NCI-H226 (cell line): ENCODE results near the gene SYK.

Source experiments
- DNase-seq: peaks from one replicate; pipeline ENCODE4 v3.0.0-alpha.2; 2015

The SYK gene

DNA sequence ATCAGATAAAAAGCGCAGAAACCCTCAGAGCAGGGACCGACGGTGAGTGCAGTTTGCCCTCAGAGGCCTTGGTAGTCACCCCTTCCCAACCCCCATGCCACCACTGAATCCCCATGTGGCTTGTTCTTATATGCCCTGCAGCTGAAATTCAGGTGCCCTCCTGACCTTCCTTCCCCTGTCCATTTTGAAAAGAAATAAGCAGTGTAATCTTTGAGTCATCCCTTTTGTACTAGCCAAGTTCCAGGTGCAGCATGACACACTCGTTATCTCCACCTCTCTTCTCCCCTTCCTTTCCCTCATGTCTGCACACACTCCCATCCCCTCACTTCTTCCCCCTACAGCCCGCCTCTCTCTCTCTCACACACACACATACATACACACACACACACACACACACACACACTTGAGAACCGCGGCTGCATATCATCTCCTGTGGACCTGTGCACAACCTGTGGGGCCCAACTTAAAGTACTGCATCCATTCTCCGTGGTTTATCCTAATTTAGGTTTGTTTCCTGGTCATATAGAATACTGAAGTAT, 53.1 kb downstream of the SYK start:
- DNase-seq = peak; percentile 10

DNA sequence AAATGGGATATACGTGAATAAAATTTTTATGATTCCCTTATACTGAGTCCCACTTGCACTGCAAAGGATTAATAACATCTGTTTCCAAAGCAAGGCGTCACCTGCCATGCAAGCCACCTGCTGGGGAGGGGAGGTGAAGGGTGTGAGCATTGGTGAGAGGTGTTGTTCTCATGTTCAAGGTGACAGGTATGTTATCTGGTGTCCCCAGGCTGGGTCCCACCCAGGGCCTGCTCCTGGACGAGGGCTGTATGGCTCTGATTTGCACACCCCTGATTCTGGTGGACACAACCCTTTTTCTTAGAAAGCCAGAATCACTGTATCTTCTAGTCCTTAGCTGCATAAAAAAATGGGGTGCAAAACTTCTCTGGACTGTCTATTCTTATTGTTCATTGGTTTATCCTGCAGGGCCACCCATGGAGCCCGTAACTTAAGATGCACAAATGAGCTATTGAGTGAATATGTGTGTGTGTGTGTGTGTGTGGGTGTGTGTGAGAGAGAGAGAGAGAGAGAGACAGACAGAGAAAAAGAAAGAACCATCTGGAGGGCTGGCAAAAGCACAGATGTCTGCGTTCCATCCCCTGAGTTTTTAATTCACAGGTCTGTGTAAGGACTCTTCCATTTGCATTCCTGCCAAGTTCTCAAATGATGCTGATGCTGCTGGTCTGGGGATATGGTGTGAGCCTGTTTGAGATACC, 53.7 kb downstream of the SYK start:
- no peak for DNase-seq

DNA sequence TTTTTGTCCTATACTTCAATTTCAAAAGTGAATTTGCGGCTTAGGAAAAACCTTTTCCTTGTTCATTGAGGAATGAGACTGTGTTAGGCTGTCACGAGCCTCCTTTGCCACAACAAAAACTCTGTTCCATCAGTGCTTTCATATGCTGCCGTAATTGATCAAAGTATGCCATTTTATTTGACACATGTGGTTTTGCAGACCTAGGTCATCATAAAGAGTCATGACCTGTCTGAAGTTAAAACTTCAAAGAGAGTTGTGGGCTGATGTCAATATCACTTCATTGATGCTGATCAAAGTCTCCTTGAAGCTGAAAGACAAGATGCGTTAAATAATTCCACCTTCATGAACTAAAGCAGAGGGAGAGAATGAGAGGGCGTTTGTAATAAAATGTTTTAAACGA, 55.5 kb downstream of the SYK start:
- DNase-seq = no peak

DNA sequence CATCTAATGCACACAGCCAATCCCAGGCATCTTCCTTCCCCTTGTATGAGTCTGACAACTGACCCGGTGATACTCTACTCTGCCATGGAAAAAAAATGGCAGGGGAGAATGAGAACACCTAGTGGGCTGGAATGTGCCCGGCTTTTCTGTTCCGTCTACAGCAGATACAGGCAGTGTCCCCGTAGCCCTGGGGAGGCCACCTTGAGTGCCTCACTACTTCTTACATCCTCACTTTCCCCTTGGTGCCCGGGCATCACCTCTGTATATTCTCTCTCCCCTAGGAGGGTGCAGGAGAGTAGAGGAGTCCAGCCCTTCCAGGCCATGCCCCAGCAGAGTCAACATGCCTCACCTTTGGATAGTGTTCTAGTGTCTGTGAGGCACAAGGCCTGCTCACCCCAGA, 56.2 kb downstream of the SYK start:
- no peak for DNase-seq

DNA sequence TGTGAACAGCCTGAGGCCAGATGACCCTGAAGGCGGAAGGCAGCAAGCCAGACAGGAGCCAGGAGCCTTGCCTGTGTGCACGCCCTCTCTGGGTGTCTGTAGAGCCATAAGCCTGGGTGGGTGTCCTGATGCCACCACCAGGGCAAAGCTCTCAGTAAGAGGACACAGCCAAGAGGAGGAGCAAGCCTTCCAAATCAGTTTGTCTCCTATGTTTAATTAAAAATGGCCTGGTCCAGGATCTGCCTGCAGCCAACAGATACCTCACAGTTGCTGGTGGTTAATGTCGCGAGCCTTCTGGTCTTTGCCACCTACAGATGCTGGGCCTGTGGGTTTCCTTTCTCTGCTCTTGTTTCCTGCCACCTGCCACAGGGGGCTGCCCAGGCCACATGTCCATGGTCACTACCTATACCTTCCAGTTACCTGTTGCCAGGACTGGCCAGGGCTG, 56.9 kb downstream of the SYK start:
- no peak for DNase-seq

- DNase-seq = no peak
Measured at GRCh38 chr9:90860382-90860781, 58.8 kb downstream of the SYK start.

DNA sequence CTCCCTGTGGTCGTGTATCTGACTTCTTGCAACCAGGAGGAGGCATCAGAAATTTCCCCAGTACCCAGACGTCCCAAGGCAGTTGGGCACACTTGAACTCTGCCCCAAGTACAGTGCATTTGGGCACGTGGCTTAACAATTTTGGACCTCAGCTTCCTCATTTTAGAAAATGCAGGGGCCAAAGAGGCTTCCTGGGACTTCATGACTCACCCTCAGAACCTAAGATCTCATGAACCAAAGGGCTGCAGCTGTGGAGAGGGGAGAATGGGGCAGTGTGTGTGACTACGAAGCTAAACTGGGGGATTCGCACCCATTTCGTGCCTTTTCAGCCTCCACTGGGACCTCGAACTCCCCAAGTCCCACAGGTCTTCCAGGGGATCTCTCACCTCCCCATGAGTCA, 59.2 kb downstream of the SYK start:
- no peak for DNase-seq

- no peak for DNase-seq
Measured at GRCh38 chr9:90861380-90861779, 59.8 kb downstream of the SYK start.

DNA sequence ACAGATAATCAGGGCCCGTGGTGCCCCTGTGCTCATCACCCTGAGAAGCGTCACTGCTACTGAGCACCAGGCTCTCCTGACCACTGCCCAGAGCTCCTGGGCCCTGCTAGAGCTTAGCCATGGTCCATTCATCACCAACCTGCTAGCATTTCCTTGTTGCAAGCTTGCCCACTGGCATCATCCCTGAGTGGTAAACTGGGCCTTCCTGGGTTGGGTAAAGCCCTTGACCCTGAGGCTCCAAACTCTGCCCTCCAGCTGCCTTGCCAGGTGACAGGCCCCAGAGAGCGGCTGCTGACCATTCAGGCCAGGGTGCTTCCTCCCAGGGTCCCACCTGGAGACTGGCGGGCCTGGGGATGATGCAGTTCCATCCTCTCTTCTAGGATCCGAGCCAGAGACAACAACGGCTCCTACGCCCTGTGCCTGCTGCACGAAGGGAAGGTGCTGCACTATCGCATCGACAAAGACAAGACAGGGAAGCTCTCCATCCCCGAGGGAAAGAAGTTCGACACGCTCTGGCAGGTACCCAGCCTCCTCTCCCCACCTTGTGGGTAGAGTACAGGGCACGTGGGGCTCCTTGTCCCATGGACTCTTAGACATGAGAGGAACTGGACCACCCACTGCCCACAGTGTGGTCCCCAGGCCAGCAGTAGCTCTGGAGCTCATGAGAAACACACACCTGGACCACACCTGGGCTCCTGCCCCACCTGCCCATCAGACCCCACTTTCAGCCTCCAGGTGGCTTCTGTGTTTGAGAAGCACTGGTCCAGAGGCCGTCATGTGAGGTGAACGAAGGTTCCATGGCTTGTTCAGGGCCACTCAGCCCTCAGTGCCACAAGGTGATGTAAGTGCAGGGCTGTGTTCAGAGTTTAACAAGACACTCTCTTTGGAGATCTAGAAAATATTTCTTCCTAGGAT, 60.5 kb downstream of the SYK start:
- DNase-seq = no peak

- no peak for DNase-seq
Measured at GRCh38 chr9:90864779-90865178, 63.2 kb downstream of the SYK start.

DNA sequence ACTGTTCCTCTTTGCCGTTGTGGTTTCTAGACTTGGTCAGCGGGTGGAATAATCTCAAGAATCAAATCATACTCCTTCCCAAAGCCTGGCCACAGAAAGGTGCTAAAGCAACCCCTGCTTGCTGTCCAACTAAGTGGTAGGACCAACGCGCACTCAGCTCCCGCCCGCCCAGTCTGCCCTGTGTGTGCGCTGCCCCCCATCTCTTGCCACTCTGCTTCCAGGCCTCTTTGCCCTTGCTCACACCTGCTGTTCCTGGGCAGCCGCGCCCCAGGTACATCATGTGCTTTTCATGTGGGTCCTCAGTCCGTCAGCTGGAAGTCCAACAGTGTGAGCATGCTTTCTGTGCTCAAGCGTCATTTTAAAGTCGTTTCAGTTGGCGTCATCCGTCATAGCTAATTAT, 65.5 kb downstream of the SYK start:
- DNase-seq = no peak

DNA sequence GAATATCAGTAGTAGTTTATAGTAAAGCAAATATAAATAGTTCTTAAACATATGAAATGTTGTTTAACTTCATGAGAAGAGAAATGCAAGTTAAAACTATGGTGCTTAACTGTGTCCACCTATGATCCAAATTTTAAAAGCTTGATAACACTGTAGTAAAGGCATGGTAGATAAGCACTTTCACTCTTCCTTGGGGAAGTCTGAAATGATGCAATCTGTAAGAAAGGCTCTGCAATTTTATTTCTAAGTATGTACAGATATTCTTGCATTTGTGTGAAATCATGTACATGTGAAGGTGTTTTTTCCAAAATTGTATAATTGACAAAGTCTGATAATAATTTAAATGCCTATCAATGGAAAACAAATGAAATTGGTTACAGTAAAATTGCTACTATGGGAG, 66.9 kb downstream of the SYK start:
- peak; percentile 25 for DNase-seq

GRCh38 chr9:90869361-90869760, 67.7 kb downstream of the SYK start:
- no peak for DNase-seq

DNA sequence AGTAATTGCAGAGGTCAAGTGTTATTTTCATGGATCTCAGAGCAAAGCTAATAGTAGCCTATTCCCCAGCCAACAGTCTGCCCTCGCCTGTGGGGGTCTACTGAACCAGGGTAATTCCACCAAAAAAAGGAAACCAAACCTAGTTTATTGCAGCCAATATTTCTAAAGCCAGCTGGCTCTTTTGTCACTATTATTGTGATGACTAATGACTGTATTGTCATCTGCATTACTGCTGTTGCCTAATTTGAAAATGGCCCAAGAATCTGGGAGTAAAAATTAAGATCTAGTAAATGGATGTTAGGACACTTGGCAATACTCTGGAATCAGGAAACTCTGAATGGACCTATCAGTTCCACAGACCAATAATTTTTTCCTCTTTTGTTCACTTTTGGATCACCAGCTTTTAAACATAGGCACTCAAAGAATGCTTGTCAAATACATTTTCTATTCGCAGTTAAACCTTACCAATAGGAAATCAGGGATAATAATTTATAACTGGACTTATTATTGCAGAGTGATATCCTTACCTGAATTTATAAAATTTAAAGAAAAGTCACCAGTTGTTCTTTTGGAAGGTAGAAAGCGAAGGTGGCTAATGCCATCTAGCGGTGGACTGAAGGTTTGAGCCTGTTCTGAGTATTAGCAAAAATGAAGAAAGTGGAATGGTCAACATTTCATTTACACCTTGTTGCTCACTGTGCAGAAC, 69.2 kb downstream of the SYK start:
- no peak for DNase-seq

DNA sequence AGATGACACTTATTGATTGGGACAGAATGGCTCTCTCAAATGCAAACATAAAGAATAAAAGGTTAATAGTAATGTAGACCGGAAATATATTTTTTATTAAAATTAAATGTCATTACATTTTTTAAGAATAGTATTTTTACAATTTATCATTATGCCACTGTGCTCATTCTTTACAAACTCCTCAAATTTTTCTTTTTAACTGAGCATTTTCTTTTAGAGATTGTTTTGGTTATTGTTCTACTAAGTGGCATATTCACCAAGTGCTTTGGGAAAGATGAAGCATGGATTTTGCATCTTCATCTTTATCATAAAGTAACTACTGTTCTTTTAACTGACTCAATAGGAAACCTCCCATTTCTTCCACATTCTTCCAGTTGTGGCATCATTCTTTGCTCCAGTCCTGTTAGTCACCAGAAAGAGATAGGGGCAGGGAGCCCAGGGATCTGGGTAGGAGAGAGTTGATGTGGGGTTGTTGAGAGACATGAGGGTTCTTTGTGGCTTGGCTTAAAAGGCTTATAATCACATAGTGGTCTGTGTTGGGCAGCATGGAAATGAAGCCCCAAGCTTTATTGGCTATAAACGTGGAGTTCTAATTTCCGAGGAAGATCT, 69.8 kb downstream of the SYK start:
- no peak for DNase-seq

DNA sequence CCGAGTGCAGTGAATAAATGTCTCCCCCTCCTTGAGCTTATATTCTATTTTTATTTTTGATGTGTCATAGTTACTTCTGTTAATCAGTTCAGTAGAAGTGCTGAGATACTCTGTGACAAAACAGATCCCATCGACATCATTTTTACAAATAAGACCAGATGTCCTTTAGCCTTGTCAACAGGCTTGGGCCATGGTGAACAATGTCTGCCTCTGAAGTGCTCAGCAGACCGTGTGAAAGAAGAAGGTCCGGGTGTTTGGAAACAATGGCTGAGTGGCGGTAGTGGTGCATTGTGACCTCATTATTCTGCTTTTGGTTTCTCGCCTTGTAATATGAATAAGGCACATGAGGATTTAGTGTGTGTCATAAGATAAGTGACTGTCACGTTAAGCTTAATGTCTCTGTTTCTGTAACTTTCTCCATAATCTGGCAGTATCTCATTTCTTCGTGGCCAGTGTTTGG, 71.2 kb downstream of the SYK start:
- DNase-seq = no peak

DNA sequence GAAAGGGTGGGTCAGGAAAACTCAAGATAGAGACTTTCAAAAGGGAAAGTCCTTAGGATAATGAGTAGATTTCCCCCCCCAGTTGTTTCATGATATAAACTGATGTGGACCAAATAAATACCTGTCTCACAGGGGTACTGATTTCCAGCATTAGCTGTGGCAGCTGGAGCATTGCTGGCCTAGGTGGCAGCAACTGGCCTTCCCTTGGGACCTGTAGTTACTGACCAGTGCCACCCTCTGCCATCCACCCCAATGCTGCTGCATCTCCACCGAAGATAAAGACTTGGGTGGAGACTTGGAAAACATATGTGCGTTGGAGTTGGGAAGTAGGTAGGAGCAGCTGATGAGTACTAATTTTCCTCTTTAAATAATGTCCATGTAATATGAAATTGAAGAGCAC, 71.8 kb downstream of the SYK start:
- no peak for DNase-seq

- no peak for DNase-seq
Measured at GRCh38 chr9:90874194-90874593, 72.6 kb downstream of the SYK start.

DNA sequence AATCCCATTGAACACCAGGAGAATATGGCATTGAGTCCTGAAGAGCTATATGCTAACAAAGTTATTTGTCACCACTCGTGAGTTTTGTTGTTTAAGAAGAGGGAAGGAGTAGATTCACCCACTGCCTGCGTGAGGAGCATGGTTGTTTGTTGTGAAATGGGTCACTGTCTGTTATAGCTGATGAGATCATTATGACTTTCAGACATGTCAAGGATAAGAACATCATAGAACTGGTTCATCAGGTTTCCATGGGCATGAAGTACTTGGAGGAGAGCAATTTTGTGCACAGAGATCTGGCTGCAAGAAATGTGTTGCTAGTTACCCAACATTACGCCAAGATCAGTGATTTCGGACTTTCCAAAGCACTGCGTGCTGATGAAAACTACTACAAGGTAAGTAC, 76.9 kb downstream of the SYK start:
- no peak for DNase-seq

DNA sequence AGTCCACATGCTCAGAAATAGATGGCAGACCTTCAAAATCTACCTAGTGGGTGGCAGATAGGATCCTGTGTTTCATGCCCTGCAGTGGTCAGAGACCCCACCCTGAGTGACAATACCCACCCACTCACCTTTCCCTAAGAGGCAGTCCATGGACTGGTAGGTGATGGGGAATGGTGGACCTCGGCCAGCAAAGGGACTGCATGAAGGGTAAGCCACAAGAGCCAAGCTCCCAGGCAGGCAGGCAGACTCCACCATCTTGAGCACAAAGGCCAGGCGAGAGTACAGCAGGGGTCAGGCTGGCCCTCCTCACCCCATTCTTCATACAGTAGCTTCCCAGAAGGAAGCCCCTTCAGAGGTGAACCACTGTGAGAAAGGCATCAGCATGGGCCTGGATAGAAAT, 78.4 kb downstream of the SYK start:
- no peak for DNase-seq

DNA sequence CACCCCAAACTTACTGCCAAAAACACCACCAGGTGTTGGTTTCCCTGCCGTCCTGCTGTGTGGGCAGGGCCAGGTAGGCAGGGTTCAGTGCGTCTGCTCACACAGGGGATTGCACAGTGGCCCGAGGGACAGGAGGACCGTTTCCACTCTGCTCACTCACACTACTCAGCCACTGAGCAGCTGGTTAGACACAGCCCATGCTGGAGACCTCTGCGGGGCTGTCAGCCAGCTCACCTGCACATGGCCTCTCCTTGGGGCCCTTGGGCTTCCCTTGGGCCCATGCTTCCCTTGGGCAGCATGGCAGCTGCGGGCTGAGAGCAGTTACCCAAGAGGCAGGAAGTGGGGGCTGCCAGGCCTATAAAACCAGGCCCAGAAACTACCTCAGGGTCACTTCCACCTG, 79.0 kb downstream of the SYK start:
- no peak for DNase-seq

DNA sequence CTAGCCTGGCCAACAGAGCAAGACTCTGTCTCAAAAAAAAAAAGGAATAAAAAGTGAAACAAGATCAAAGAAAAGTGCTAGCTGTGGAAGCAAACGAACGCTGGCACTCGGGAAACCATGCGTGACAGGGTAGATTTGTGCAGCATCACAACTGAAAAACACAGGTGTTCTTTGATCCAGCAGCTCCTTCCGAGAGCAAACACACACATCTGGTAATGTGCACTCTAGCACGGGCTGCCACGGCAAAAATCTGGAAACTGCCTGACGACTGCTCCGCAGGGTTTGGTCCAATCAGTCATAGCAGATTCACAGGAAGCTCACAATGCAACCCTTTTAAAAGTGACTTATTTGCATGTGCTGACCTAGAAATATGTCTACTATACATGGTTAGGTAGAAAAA, 80.0 kb downstream of the SYK start:
- DNase-seq = no peak
